HG02642 (cell line): ENCODE data around the gene MAP10.
"Not testable (repeated sequence)": the region's sequence is repeated elsewhere in the genome, so short reads cannot be mapped to it uniquely, and the experiment has no call there.

Experiments
- ATAC-seq: cut with Tn5 transposase; IDR thresholded peaks from one replicate; pipeline ENCODE4 v1.9.1; 2021; ENCODE audit warnings: mild to moderate bottlenecking; ENCODE audit not compliant: unreplicated experiment, poor library complexity

MAP10 gene

GRCh38 chr1:232805269-232806185, at the start of gene MAP10:
MAP10 (plus strand) TSS chr1:232805416; CDS start chr1:232805450, 34 bp downstream.
- ATAC-seq = peak; percentile 96

- ATAC-seq = no peak
These were observed 40.6 kb upstream of the MAP10 start for GRCh38 chr1:232764458-232765251.

GRCh38 chr1:232765542-232765941, 39.7 kb upstream of the MAP10 start:
- no peak for ATAC-seq

GRCh38 chr1:232766241-232766890, 38.9 kb upstream of the MAP10 start:
- ATAC-seq = no peak

- ATAC-seq = no peak
These were observed 38.3 kb upstream of the MAP10 start for GRCh38 chr1:232766904-232767303.

GRCh38 chr1:232767305-232768074, 37.7 kb upstream of the MAP10 start:
- ATAC-seq = no peak

- no peak for ATAC-seq
These were observed 36.4 kb upstream of the MAP10 start for GRCh38 chr1:232768793-232769192.

- ATAC-seq = no peak
These were observed 35.5 kb upstream of the MAP10 start for GRCh38 chr1:232769733-232770132.

GRCh38 chr1:232773752-232774151, 31.5 kb upstream of the MAP10 start:
- ATAC-seq = no peak

GRCh38 chr1:232776526-232777106, 28.6 kb upstream of the MAP10 start:
- no peak for ATAC-seq

- ATAC-seq = no peak
These were observed 24.9 kb upstream of the MAP10 start for GRCh38 chr1:232780354-232780753.

GRCh38 chr1:232784794-232785193, 20.4 kb upstream of the MAP10 start:
- no peak for ATAC-seq

- ATAC-seq = not testable (repeated sequence)
These were observed 19.6 kb upstream of the MAP10 start for GRCh38 chr1:232785630-232786029.

GRCh38 chr1:232786845-232787455, 18.3 kb upstream of the MAP10 start:
- ATAC-seq = no peak

- ATAC-seq = no peak
These were observed 16.9 kb upstream of the MAP10 start for GRCh38 chr1:232788235-232788872.

GRCh38 chr1:232789651-232790050, 15.6 kb upstream of the MAP10 start:
- no peak for ATAC-seq

- no peak for ATAC-seq
These were observed 12.3 kb upstream of the MAP10 start for GRCh38 chr1:232792949-232793348.

- ATAC-seq = no peak
These were observed 11.3 kb upstream of the MAP10 start for GRCh38 chr1:232793944-232794343.
